Measurements from ENCODE around the gene GPR89A. TPM values are rescaled to one million over a fixed set of nuclear protein-coding genes. Genes with fewer than 3 reads are reported as not detected.
"Not testable (repeated sequence)": the region's sequence is repeated elsewhere in the genome, so short reads cannot be mapped to it uniquely, and the experiment has no call there.

GPR89A gene
- 26.7 and 29.9 TPM in 2 replicates for total RNA-seq (2014; rRNA removed; shearing (Covaris generic))

DNA sequence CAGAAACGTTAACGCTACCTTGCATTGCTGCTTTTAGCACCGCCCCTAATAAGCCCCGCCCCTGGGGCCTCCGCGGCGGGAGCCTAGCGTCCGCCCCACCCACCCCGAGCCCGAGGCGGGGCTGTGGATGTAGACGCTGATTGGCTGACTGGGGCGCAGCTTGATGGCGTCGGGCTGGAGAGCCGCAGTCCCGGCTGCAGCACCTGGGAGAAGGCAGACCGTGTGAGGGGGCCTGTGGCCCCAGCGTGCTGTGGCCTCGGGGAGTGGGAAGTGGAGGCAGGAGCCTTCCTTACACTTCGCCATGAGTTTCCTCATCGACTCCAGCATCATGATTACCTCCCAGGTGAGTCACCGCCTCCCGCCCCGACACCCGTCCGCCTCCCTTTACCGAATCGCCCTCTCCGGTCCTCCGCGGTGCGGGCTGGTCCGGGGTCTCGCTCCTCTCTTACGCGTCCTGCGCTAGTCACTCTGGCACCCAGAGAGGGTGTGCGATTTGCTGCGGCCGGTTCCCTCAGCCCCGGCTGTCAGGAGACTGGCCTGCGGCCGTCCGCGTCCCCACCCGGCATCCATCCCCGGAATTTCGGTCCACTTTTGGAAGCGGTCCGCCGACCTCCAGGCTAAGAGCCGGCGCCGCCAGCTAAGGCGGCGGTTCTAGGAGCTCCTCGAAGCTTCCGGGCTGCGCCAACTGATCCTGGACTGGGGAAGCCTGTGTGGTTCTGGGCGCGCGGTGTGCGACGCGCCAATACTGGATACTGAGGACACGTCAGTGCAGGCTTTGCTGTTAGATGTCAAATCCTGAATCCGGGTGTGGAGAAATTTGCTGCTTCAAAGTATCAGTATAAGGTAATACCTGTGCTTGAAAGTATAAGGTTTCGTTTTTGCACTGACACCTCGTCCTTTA lies at the start of gene GPR89A:
GPR89A (plus strand) TSS at position 156 of the 901 bp plus-strand sequence; CDS start at position 302, 146 bp downstream.
- peak within 1 kb of the TSS; percentile 75 for H3K4me3 ChIP-seq (ENCODE audit: insufficient read depth, low read depth, low read length)
- DNase-seq = peak; percentile 85
- H3K27me3 ChIP-seq (ENCODE audit: control insufficient read depth, insufficient read depth, low read length); H3K36me3 ChIP-seq (replicated peaks; ENCODE audit: control insufficient read depth, insufficient read depth, low read length): not testable (repeated sequence)

- not testable (repeated sequence) for DNase-seq; H3K4me3 ChIP-seq (ENCODE audit: insufficient read depth, low read depth, low read length); H3K27me3 ChIP-seq (ENCODE audit: control insufficient read depth, insufficient read depth, low read length); H3K36me3 ChIP-seq (replicated peaks; ENCODE audit: control insufficient read depth, insufficient read depth, low read length)
Measured at GRCh38 chr1:145586820-145587219, 21.0 kb upstream of the GPR89A start.

DNA sequence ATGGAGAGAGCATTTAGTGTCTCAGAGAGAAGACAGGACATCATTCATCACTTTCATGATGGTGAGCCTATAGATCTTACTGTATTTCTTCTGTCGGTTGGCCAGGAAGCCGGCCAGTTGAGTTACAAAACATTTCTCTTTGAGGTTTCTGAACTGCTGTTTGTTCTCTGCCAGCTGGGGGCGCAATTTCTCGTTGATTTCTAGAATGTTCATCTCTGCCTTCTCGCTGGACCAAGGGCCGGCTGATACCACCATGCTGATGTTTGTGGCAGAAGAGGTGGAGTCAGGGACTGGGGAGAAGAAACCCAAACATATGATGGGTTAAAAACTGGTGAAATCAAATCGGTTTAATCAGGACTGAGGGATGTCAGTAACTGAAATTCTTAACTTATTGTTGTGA lies 17.0 kb upstream of the GPR89A start:
- not testable (repeated sequence) for DNase-seq; H3K27me3 ChIP-seq (ENCODE audit: control insufficient read depth, insufficient read depth, low read length); H3K36me3 ChIP-seq (replicated peaks; ENCODE audit: control insufficient read depth, insufficient read depth, low read length); H3K4me3 ChIP-seq (ENCODE audit: insufficient read depth, low read depth, low read length)

DNA sequence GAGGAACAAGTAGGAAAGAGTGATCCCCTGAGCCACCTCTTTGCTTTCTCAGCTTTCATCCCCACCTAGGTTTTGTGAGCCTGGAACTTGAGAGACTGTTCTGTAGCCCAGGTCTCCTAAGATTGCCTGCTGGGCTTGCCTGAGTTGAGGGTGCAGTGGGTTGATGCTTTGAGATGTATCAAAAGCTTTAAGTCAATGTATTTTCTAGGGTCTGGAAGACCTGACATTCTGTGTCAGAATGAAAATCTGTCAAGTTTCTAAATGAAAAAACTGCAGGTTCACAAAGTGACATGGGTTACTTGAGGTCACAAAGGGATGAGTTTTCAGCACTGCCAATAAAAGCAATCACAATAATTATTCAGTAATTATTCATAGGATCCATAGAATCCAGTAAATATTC lies 15.4 kb upstream of the GPR89A start:
- H3K36me3 ChIP-seq (replicated peaks; ENCODE audit: control insufficient read depth, insufficient read depth, low read length); DNase-seq; H3K27me3 ChIP-seq (ENCODE audit: control insufficient read depth, insufficient read depth, low read length): not testable (repeated sequence)

DNA sequence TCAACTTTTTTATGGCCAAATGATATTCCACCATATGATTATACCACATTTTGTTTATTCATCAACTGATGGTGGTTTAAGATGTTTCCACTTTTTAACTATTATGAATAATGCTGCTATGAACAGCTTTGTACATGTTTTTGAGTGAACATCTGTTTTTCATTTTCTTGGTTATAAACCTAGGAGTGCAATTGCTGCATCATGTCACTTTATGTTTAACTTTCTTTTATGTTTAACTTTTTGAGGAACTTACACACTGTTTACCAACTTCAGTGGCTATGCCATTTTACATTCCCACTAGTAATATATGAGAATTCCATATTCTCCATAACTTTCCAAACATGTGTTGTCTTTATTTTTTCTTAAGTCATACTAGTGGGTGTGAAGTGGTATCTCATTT lies 12.4 kb upstream of the GPR89A start:
- H3K36me3 ChIP-seq (replicated peaks; ENCODE audit: control insufficient read depth, insufficient read depth, low read length); H3K27me3 ChIP-seq (ENCODE audit: control insufficient read depth, insufficient read depth, low read length); H3K4me3 ChIP-seq (ENCODE audit: insufficient read depth, low read depth, low read length); DNase-seq: not testable (repeated sequence)

More for the DNA sequence above, 15.4 kb upstream of the GPR89A start:
- not testable (repeated sequence) for H3K4me3 ChIP-seq (ENCODE audit: insufficient read depth, low read depth, low read length)

- H3K27me3 ChIP-seq (ENCODE audit: control insufficient read depth, insufficient read depth, low read length); H3K4me3 ChIP-seq (ENCODE audit: insufficient read depth, low read depth, low read length); DNase-seq; H3K36me3 ChIP-seq (replicated peaks; ENCODE audit: control insufficient read depth, insufficient read depth, low read length): not testable (repeated sequence)
Measured at GRCh38 chr1:145596236-145596635, 11.6 kb upstream of the GPR89A start.

DNA sequence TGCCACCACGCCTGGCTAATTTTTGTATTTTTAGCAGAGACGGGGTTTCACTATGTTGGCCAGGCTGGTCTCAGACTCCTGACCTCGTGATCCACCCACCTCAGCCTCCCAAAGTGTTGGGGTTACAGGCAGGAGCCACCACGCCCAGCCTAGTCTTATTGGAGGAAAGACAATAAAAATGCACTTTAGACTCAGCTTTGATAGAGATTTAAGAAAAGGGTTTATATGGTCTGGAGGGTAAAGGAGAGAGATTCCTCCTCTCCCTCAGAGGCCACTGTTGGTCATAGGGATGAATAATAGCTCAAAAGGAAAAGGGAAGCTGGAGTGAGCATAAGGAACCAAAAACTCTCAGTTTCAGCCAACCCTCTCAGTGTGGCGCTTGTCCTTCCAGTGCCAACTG lies 8.4 kb upstream of the GPR89A start:
- H3K27me3 ChIP-seq (ENCODE audit: control insufficient read depth, insufficient read depth, low read length); H3K4me3 ChIP-seq (ENCODE audit: insufficient read depth, low read depth, low read length); DNase-seq; H3K36me3 ChIP-seq (replicated peaks; ENCODE audit: control insufficient read depth, insufficient read depth, low read length): not testable (repeated sequence)

DNA sequence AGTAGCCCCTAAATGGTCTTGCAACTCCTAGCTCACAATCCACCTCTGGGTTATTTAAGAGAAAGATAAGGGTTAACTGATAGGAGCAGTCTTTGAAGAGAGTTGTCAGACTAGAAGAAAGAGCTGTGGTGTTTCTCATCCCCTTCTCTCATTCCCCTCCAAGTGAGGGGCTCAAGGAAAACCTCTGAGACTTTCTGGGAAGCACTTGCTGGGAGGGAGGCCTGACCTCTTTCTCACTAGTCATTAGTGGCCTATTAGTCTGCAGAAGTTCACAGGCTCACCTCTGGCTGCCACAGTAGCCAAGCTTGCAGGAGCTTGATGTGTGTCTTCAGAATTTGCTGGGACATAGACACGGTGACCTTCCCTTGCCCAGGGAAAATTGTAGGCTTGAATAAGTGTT lies 6.2 kb upstream of the GPR89A start:
- no peak for DNase-seq
- Histone ChIP-seq H3K27me3 (ENCODE audit: control insufficient read depth, insufficient read depth, low read length) (no peaks in the 10 kb centered on the region), H3K4me3 (ENCODE audit: insufficient read depth, low read depth, low read length) (no peak overlapping the region), H3K36me3 (replicated peaks; ENCODE audit: control insufficient read depth, insufficient read depth, low read length) (no peaks in the 10 kb centered on the region)

- not testable (repeated sequence) for H3K27me3 ChIP-seq (ENCODE audit: control insufficient read depth, insufficient read depth, low read length); H3K36me3 ChIP-seq (replicated peaks; ENCODE audit: control insufficient read depth, insufficient read depth, low read length); H3K4me3 ChIP-seq (ENCODE audit: insufficient read depth, low read depth, low read length); DNase-seq
Measured at GRCh38 chr1:145606840-145607239, 948 bp upstream of the GPR89A start.

- not testable (repeated sequence) for DNase-seq; H3K27me3 ChIP-seq (ENCODE audit: control insufficient read depth, insufficient read depth, low read length); H3K36me3 ChIP-seq (replicated peaks; ENCODE audit: control insufficient read depth, insufficient read depth, low read length); H3K4me3 ChIP-seq (ENCODE audit: insufficient read depth, low read depth, low read length)
Measured at GRCh38 chr1:145607289-145607688, 499 bp upstream of the GPR89A start.

DNA sequence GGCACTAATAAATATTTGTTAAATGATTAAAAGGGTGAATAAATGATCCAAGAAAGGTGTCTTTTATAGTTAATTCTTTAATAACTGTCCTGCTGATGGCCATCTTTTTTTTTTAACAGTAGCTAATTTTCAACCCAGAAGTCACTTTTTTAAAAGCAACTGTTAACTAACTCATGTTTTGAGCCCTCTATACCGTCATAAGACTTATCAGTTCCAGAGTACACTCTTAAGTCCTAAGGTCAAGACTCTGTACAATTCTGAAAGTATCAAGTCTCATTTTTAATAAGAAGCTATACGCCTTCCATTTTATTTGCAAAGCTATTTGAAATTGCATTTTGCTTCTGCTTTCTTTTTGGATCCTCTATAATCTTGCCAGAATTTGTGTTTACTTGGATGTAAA lies 3.0 kb downstream of the GPR89A start:
- not testable (repeated sequence) for H3K27me3 ChIP-seq (ENCODE audit: control insufficient read depth, insufficient read depth, low read length); H3K4me3 ChIP-seq (ENCODE audit: insufficient read depth, low read depth, low read length); DNase-seq; H3K36me3 ChIP-seq (replicated peaks; ENCODE audit: control insufficient read depth, insufficient read depth, low read length)

DNA sequence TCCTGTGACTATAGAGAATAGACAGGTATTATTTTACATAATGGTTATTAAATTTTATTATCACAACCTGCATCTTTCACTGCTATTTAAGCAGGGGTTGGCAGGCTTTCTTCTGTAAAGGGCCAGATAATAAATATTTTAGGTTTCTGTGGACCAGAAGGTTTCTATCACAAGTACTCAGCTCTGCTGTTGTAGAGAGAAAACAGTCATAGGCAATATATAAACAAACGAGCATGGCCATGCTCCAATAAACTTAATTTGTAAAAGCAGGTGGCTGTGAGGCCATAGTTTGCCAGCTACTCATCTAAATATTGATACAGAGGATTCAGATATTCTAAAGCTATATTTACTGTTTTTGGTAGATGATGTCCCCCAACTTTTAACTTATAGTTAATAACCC lies 12.3 kb downstream of the GPR89A start:
- H3K36me3 ChIP-seq (replicated peaks; ENCODE audit: control insufficient read depth, insufficient read depth, low read length); H3K27me3 ChIP-seq (ENCODE audit: control insufficient read depth, insufficient read depth, low read length); DNase-seq; H3K4me3 ChIP-seq (ENCODE audit: insufficient read depth, low read depth, low read length): not testable (repeated sequence)

- H3K27me3 ChIP-seq (ENCODE audit: control insufficient read depth, insufficient read depth, low read length); H3K36me3 ChIP-seq (replicated peaks; ENCODE audit: control insufficient read depth, insufficient read depth, low read length); DNase-seq; H3K4me3 ChIP-seq (ENCODE audit: insufficient read depth, low read depth, low read length): not testable (repeated sequence)
Measured at GRCh38 chr1:145622177-145622576, 14.4 kb downstream of the GPR89A start.

DNA sequence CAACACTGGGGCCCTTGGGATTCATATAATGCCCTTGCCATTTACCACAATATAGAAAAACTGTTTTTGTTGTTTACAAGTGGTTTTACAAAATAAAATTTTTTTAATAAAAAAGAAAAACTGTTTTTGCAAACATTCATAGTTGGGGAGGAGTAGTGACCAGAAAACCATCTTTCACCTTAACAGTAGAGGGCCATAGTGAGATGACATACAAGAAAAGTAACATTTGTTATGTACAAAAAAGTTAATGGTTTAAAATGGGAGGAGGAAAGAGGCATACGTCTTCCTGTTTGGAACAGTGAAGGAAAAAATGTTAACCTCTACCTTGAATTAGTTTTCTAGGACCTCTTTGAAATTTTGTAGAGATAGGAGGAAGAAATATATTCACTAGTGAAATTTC lies 28.4 kb downstream of the GPR89A start:
- not testable (repeated sequence) for DNase-seq; H3K4me3 ChIP-seq (ENCODE audit: insufficient read depth, low read depth, low read length); H3K27me3 ChIP-seq (ENCODE audit: control insufficient read depth, insufficient read depth, low read length); H3K36me3 ChIP-seq (replicated peaks; ENCODE audit: control insufficient read depth, insufficient read depth, low read length)

GRCh38 chr1:145641886-145642285 lies 34.1 kb downstream of the GPR89A start:
- H3K4me3 ChIP-seq (ENCODE audit: insufficient read depth, low read depth, low read length); H3K27me3 ChIP-seq (ENCODE audit: control insufficient read depth, insufficient read depth, low read length); DNase-seq; H3K36me3 ChIP-seq (replicated peaks; ENCODE audit: control insufficient read depth, insufficient read depth, low read length): not testable (repeated sequence)

All from H7 (cell line).